Stomach (tissue), 9 donors: Measurements from ENCODE around the gene TMA7B. TPM values are rescaled to one million over a fixed set of nuclear protein-coding genes. Genes with fewer than 3 reads are reported as not detected.

Source experiments
- DNase-seq, 2 donors: peaks; one replicate each; pipeline versions ENCODE4 v3.0.0 to v3.0.0-alpha.2; 2013 to 2019
- H3K27ac ChIP-seq, 5 donors: fragments of 200-600 bp in 4 of 5; sonication (generic) in 4 of 5; one replicate each; pipeline ENCODE4 v1.5.1; 2013 to 2019; ENCODE audit warnings: mild to moderate bottlenecking in 1 of 5, moderate library complexity in 1 of 5
- H3K27me3 ChIP-seq, 3 donors: fragments of 200-600 bp; sonication (generic); one replicate each; pipeline ENCODE4 v1.5.1; 2017 to 2019; ENCODE audit warnings: mixed run types in 1 of 3
- H3K36me3 ChIP-seq, 4 donors: fragments of 200-600 bp; sonication (generic); 1 replicate in 3 of 4; 2 replicates in 1 of 4; pipeline ENCODE4 v1.5.1; 2016 to 2019
- H3K4me1 ChIP-seq, 4 donors: fragments of 200-600 bp; sonication (generic); one replicate each; pipeline ENCODE4 v1.5.1; 2016 to 2019
- H3K4me3 ChIP-seq, 4 donors: fragments of 200-600 bp; sonication (generic) in 3 of 4; one replicate each; pipeline ENCODE4 v1.5.1; 2016 to 2019; ENCODE audit warnings: mild to moderate bottlenecking in 1 of 4
- H3K9me3 ChIP-seq, 4 donors: fragments of 200-600 bp; sonication (generic); one replicate each; pipeline ENCODE4 v1.5.1; 2016 to 2019
- CTCF ChIP-seq, 7 experiments: fragments of 450-650 bp in 4 of 7; fragments of 200-600 bp in 3 of 7; sonication (generic) in 3 of 7; IDR thresholded peaks; one replicate each; pipeline ENCODE4 v1.5.1; 2016 to 2019; ENCODE audit warnings: antibody characterized with exemption in 7 of 7, control low read depth in 2 of 7, mild to moderate bottlenecking in 1 of 7
- EP300 ChIP-seq: sonication (generic); formaldehyde crosslinking; IDR thresholded peaks from one replicate; pipeline ENCODE4 v1.6.1; 2017; ENCODE audit warnings: antibody characterized with exemption
- POLR2A ChIP-seq, 4 donors: fragments of 450-650 bp; IDR thresholded peaks; one replicate each; pipeline ENCODE4 v1.6.1; 2016; ENCODE audit warnings: antibody characterized with exemption in 4 of 4, control low read depth in 2 of 4, mild to moderate bottlenecking in 1 of 4, moderate library complexity in 1 of 4
- POLR2AphosphoS5 ChIP-seq, 3 donors: sonication (generic); formaldehyde crosslinking; IDR thresholded peaks; one replicate each; pipeline ENCODE4 v1.6.1; 2016; ENCODE audit warnings: antibody characterized with exemption in 3 of 3
- WGBS, 5 donors: extraction: QIAGEN DNeasy Blood & Tissue Kit in 3 of 5; methylation state at CpG; one replicate each; pipeline versions ENCODE4 v1.1.5 to v1.1.7; 2013 to 2018; 5-methylcytosine and 5-hydroxymethylcytosine counted together
- intact Hi-C: fragments of 100-400 bp; cut with DNase I; formaldehyde crosslinking; loops from one replicate; pipeline ENCODE4 v1.15.1; 2023; ENCODE audit warnings: low total_unique reads
- polyA plus RNA-seq, 3 donors: library from polyadenylated mRNA; stranded (reverse); fragments of 200-250 nt; gene quantifications; one replicate each; pipeline ENCODE4 v1.2.3, GENCODE V29; 2013
- total RNA-seq, 5 donors: library from RNA; depleted of rRNA; stranded (reverse); fragments of >200 nt; gene quantifications; one replicate each; pipeline versions ENCODE4 v1.1.0 to v1.2.3, GENCODE V29; 2014 to 2016
- donor health status: healthy with polysubstance abuse.
- donor health status: Bipolar disorder and iron deficiency.
- donor health status: healthy.

TMA7B gene
- total and polyA plus RNA-seq, 8 donors: 1.1 to 1.3 TPM; not detected in 6

DNA sequence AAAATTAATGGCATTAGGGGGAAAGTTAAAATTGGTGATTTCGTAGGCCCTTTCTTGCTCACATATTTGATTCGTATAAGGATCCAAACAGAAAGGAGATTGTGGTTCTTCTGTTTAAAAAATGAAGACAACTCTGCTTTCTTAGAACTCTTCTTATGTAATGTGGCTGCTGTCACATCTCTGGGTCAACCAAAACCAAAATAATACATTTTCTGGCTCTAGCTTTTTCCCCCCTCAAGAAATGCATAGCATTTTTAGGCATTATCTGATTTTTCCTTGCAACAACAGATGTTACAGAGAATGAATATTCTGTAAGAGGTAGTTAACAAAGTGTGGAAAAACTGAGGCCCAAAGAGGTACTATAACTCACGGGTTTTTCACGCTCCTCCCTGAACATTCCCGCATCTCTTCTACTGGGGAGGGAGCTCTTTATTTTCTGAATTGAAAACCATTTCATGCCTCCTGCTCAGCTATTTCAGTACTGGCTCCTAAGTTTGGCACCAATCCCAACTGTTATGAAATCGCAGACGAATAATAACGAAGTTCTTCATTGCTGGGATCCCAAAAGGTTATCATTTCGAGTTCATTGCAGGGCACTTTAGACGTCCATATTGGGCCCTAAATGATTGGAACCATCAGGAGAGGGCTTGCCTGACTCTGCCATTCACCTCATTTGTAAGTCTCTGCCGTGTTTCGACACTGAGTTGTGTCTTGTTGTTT lies 42.3 kb upstream of the TMA7B start:
- H3K36me3 ChIP-seq: no peaks in the 10 kb centered on the region
- intact Hi-C loops: no loop called here
- H3K9me3 ChIP-seq: no peaks in the 10 kb centered on the region
- DNase-seq: no peak
- peaks cover 0 to 8% (median 0%) of the 10 kb centered on the region in 3 donors for H3K27me3 ChIP-seq
- 36 to 53% (median 48%) methylated on average over 12 of the region's 12 CpGs for WGBS, 5 donors
- TF ChIP-seq CTCF (IDR thresholded peaks at IDR 0.05) (no peak), POLR2A (IDR thresholded peaks at IDR 0.05) (no peak), POLR2AphosphoS5 (IDR thresholded peaks at IDR 0.05) (no peak), EP300 (no peak)
- H3K4me3 ChIP-seq: no peak overlapping the region
- peak overlapping the region in 3 of 5 donors; percentile 6 to 52 (median 46) for H3K27ac ChIP-seq
- H3K4me1 ChIP-seq: peaks cover 0 to 30% (median 5%) of the 10 kb centered on the region in 4 donors

DNA sequence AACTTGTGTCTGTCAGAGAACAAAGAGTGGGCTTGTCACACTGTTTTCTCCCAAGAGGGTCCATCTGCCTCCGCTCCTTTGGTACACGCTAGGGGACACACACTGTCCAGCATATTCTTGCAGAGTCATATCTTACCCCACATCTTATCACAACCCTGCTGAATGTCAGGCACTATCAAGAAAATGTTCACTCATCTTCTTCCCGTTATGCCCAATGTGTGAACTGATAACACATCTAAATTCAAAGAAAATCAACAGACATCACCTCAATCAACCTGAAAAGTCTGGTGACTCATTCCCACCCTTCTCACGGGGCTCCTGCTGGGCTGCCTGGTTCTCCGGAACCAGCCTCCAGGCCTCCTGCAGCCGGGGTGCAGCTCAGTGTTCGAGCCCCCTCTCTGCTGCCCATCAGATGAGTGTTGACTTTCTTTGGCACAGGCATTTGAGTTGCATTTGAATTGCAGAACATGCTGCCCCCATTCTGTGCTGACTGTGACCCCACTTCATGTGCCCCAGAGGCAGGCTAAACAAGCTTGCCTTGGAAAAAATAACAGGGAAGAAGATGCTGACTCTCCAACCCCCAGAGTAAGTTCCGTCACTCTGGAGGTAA lies 40.0 kb upstream of the TMA7B start:
- H3K27ac ChIP-seq: peak overlapping the region in 2 of 5 donors; percentile 38 to 43
- WGBS, 5 donors: 62 to 69% (median 67%) methylated on average over 8 of the region's 8 CpGs
- peaks cover 0 to 13% (median 0%) of the 10 kb centered on the region in 3 donors for H3K27me3 ChIP-seq
- H3K9me3 ChIP-seq: no peaks in the 10 kb centered on the region
- no peak overlapping the region for H3K4me3 ChIP-seq
- H3K36me3 ChIP-seq: no peaks in the 10 kb centered on the region
- peaks cover 0 to 30% (median 8%) of the 10 kb centered on the region in 4 donors for H3K4me1 ChIP-seq
- no peak for TF ChIP-seq POLR2AphosphoS5 (IDR thresholded peaks at IDR 0.05)
- TF ChIP-seq POLR2A (IDR thresholded peaks at IDR 0.05): no peak
- no peak for TF ChIP-seq CTCF (IDR thresholded peaks at IDR 0.05)
- TF ChIP-seq EP300: no peak
- DNase-seq: no peak
- intact Hi-C loops: no loop called here

- 54 to 63% (median 57%) methylated on average over 5 of the region's 5 CpGs for WGBS, 5 donors
- H3K4me3 ChIP-seq: no peak overlapping the region
These were observed 36.5 kb upstream of the TMA7B start for GRCh38 chr22:39923696-39924095.

More at GRCh38 chr22:39923696-39924095, 36.5 kb upstream of the TMA7B start:
- TF ChIP-seq EP300 (no peak), POLR2A (IDR thresholded peaks at IDR 0.05) (no peak), POLR2AphosphoS5 (IDR thresholded peaks at IDR 0.05) (no peak), CTCF (IDR thresholded peaks at IDR 0.05) (no peak)
- Histone ChIP-seq H3K36me3 (no peaks in the 10 kb centered on the region), H3K4me1 (peaks cover 0 to 39% (median 20%) of the 10 kb centered on the region in 4 donors), H3K9me3 (no peaks in the 10 kb centered on the region), H3K27me3 (peaks cover 0 to 20% (median 0%) of the 10 kb centered on the region in 3 donors), H3K27ac (peak overlapping the region in 1 of 5 donors; percentile 3)
- DNase-seq: no peak
- intact Hi-C loops: no loop called here
